ENCODE data around the gene MMD2.

- TF ChIP-seq ZNF274 (IDR thresholded peaks at IDR 0.05; ENCODE audit: low read depth, low read length) (no peak), SUZ12 (IDR thresholded peaks at IDR 0.05; ENCODE audit: extremely low read depth, insufficient read depth, insufficient read length) (no peak)
Measured at GRCh38 chr7:5001003-5001402, 42.0 kb upstream of the MMD2 start.

Data from NT2/D1 (cell line).